Esophagus squamous epithelium (tissue), 4 donors: ENCODE data around the gene FOXP4.

Experiments
- POLR2A ChIP-seq, 4 donors: fragments of 450-650 bp; IDR thresholded peaks; one replicate each; pipeline ENCODE4 v1.6.1; 2017; ENCODE audit warnings: antibody characterized with exemption in 4 of 4, mild to moderate bottlenecking in 4 of 4, moderate library complexity in 3 of 4
- TF ChIP-seq, protein P1 (sequence below), 6 experiments: fragments of 450-650 bp in 4 of 6; fragments of 200-600 bp in 2 of 6; sonication (generic) in 2 of 6; IDR thresholded peaks; one replicate each; pipeline ENCODE4 v1.5.1; 2016 to 2019; ENCODE audit warnings: antibody characterized with exemption in 6 of 6, mild to moderate bottlenecking in 4 of 6, moderate library complexity in 4 of 6

DNA sequence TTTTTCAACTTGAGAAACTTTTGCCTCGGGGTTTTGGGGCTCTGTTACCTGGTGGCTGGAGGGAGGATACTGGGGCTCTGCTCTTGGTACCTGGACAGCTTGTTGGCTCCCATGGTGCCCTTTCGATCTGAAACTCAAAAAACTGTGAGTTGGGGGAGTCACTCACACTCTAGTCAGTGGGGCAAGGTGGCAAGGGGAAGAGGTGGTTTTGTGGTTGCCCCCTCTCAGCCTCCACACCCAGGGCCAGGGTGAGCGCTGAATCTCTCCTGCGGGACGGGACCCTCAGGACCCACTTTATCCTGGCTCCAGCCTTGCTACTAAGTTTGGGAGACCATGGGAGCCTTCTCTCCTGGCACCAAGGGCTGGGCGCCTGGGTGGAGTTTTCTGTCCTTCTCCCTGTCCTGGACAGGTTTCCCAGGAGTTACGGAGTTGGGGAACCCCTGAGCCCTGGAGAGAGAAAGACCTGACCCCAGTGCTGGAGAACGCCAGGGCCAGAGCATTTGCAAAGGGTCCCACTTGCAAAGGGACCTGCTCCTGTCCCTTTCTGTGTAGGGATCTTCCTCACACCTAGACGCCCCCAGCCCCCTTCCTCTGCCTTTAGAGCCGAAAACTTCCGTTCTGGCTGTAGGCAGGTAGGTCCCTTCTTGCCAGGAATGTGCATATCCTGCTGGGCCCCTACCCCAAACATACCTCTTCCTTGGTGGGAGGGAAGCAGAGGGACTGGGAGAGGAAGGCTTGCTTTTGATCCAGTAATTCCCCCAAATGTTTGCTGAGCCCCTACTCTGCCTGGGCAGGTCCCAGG lies 2.9 kb downstream of the FOXP4 start:
- TF ChIP-seq POLR2A (IDR thresholded peaks at IDR 0.05) = no peak
- TF ChIP-seq, protein P1, sequence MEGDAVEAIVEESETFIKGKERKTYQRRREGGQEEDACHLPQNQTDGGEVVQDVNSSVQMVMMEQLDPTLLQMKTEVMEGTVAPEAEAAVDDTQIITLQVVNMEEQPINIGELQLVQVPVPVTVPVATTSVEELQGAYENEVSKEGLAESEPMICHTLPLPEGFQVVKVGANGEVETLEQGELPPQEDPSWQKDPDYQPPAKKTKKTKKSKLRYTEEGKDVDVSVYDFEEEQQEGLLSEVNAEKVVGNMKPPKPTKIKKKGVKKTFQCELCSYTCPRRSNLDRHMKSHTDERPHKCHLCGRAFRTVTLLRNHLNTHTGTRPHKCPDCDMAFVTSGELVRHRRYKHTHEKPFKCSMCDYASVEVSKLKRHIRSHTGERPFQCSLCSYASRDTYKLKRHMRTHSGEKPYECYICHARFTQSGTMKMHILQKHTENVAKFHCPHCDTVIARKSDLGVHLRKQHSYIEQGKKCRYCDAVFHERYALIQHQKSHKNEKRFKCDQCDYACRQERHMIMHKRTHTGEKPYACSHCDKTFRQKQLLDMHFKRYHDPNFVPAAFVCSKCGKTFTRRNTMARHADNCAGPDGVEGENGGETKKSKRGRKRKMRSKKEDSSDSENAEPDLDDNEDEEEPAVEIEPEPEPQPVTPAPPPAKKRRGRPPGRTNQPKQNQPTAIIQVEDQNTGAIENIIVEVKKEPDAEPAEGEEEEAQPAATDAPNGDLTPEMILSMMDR (IDR thresholded peaks at IDR 0.05) = no peak
